Fibroblast of skin of left quadriceps (primary cell): ENCODE measurements around the gene UVRAG.

Experiments
- DNase-seq, 2 experiments: peaks; one replicate each; pipeline ENCODE4 v3.0.0-alpha.2; 2013; ENCODE audit warnings: low read depth in 2 of 2

Gene UVRAG

DNA sequence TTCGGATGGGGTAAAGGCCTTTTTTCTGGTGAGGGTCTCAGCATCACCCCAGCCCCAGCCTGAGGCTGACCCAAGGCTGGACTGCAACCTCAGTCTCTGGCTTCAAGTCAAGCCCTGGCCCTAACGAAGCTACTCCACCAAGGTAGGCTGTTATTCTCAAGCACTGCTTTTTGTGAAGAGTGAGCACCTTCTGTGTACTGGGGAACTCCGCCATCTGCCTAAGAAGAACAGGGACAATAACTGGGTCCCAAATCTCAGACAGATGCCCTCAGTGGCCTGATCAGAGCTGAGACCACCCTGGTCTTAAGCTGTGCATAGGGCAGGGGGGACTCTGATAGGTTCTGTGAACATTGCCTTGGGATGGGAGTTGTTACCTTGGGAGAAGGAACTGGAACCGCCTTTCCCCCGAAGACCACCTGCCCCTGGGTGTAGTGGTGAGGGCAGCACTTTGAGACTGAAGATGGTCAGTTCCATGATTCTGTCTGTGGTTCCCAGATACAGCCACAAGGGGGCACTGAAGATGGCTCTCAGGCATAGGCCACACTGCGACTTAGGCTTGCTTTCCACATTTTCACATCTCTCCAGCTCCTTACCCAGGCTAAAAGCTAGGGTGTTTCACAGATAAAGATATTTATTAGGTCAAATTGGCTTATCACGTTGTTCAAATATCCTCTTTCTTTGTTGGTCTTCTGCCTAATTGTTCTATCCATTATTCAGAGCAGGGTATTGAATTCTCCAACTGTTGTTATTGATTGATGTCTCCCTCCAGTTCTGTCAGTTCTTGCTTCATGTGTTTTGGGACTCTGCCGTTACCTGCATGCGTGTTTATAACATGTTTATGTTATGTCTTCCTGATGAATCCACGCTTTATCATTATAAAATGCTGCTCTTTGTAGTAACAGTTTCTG is 11.8 kb upstream of the UVRAG start:
- DNase-seq = peak in 1 of 2 experiments; percentile 32

DNA sequence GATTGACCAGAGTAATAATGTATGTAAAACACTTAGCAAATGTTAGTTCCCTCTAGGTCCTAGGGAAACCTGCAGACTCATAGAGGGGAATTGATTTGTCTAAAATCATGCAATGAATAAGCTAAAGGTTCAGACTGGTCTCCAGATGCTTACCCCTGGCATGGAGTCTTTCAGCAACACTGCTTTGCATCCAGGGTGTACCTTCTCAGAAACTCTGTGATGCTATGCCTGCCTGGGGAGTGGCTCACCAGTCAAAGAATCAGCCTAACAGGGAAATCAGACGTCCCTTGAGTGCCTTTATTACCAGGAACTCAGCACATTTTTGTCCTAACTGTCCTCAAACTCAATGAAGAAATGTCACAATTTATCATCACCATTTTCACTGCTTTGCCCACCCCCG is 5.9 kb upstream of the UVRAG start:
- DNase-seq = no peak

DNA sequence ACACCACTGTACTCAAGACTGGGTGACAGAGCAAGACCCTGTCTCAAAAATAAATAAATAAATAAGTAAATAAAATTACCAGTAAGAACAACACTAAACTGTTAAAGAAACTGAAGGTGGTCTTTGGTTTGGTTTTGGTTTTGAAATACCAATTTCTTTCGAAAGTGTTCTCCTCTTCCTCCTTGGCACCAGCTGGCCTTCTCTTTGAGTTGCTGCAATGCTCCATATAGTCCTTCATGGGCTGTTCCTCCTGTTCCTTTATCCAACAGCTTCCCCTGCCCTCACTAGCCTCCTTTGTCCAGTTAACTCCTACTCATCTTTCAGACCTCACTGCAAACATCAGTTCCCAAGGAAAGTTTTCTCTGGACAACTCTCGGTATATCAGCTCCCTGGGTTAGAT is 5.0 kb upstream of the UVRAG start:
- DNase-seq = no peak

DNA sequence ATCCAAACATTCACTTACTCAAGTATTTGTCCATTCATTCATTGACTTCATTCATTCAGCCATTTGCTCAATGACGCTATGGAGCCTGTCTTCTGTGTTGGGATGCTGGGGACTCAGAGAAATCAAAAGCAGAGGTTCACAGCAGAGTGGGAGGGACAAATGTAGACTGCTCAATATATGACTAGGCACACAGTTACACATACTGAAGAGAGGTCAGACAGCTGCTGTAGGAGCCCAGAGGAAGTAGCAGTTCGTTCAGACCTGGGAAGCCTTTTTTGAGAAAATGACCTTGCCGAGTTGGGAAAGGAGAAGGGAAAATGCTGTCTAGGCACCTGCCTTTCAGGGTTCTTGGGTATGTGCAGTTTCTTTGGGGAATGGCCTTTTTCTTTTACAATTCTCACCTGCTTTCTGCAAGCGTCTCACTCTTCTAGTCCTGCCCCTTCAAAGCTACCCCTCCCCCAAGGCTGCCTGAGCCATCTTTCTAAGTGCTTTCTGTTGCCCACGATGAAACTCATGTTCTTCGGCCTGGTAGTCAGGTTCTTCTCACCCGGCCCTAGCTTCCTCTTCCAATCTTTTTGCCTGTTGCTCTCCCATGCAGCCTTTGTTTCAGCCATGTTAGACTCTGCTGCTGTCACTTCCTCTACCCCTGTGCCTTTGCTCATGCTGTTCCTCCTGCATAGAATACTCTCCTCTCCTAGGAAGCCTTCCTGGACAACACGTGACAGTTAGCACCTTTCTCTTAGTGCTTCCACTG is 4.2 kb upstream of the UVRAG start:
- no peak for DNase-seq

DNA sequence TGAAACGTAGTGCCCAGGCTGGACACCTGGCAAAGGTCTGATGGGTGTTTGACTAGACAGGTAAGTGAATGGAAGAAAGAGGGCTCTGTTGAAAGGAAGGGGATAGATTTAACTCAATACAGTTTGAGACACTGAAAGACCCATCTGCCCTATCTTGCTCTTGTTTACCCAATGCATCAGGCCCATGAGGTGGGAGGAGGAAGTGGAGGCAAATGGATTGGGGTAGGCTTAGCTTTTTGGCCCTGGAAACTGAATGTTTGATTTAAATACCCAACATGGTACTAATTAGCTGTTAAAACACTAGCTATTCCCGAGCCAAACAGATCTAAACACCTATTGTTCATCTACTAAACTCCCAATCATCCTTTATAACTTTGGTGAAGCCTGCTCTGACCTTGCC is 3.5 kb upstream of the UVRAG start:
- DNase-seq = no peak

DNA sequence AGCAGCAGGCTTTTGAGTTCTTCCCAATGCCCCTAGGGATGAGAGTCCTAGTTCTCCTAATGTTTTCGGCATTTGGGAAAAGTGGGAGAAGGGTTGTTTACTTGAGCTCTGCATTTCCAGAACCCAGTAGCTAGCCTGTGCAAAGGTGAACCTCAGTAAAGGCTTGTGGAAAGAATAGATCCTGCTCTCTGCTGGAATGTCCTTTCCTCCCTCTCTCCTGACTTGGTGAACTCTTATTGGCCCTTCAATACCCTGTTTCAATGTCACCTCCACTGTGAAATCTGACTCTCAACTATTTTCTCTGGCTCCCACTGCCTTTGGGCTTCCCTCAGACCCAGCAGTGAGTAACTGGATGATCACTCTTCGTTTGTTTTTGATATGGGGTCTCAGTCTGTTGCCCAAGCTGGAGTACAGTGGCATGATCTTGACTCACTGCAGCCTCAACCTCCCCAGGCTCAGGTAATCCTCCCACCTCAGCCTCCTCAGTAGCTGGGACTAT is 2.4 kb upstream of the UVRAG start:
- no peak for DNase-seq

DNA sequence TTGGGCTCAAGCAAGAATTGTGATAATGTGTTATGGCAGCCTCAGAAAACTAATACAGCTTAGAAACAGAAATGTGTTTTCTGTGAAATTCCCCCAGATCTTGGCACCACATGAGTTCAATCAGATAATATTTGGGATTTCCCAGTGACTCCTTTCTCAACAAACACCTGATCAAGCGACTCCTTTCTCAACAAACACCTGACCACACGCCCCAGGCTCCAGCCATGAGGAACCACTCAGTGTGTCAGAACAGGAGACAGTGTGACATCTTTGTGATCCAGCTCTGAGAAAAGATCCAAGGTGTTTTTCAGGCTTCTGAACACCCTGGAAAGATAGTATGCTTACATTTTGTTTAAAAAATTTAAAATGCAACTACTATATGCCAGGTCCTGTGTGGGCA is 1.9 kb upstream of the UVRAG start:
- DNase-seq = no peak

DNA sequence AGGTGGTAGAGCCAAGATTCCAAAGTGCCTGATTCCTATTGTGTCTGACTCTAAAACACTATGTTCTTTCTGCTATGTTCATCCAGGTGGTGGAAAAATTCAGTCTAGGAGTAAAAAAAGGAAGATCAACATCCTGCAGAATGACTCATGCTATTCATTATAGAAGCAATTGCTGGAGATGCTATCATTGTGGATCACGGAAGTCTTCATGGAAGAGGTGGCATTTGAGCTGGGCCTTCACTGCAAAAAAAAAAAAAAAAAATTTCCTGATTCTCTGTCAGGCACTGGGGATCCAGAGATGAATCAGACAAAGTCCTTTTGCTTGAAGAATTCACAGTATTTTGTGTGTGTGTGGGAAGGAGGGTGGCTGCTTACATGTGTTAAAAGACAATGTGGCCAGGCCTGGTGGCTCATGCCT is 1.4 kb upstream of the UVRAG start:
- no peak for DNase-seq

DNA sequence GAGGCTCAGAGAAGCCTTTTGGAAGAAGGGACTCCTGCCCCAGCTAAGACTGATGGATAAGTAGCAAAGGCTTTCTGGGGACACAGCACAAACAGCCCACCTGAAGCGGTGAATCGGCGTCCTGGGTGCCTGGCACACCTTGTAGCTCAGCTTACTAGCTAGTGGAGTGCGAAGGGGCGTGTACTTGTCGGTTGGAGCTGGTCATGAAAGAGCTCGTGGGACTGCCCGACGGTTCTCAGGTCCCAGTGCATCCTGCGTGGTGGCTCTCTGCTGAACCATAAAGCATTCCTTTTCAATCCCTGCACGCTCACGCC is 690 bp upstream of the UVRAG start:
- DNase-seq = no peak

DNA sequence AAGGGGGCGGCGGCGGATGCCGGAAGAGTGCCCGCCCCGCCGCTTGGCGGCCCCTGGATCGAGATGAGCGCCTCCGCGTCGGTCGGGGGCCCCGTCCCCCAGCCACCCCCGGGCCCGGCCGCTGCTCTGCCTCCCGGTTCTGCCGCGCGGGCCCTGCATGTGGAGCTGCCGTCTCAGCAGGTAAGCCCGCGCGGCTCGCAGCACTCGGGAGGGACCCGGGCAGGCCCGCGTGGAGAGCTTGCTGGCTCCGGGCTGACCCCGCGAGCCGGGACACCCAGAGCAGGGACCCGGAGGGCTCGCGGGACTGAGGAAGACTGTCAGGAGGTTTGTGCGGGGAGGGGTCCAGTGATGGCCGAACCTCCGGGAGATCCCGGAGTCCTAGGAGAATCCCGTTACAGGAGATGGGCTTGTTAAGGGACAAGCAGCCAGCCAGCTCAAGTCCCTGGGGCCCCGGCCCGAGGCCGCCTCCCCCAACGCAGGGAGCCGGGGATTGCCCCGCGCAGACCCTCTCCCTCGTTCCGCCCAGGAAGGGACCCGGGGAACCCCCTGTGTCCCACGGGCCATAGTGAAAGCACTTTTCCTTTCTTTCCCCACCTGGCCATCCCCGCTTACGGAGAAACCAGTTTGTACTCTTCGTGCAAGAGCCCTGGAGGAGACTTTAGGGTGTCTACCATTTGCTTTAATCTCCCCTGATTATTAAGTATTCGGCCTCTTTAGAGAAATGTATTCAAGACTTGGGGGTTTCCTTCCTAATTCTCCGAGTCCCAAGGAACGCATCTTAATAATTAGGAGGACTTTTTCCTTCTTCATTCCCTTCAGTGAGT is 547 bp downstream of the UVRAG start:
- DNase-seq = no peak

DNA sequence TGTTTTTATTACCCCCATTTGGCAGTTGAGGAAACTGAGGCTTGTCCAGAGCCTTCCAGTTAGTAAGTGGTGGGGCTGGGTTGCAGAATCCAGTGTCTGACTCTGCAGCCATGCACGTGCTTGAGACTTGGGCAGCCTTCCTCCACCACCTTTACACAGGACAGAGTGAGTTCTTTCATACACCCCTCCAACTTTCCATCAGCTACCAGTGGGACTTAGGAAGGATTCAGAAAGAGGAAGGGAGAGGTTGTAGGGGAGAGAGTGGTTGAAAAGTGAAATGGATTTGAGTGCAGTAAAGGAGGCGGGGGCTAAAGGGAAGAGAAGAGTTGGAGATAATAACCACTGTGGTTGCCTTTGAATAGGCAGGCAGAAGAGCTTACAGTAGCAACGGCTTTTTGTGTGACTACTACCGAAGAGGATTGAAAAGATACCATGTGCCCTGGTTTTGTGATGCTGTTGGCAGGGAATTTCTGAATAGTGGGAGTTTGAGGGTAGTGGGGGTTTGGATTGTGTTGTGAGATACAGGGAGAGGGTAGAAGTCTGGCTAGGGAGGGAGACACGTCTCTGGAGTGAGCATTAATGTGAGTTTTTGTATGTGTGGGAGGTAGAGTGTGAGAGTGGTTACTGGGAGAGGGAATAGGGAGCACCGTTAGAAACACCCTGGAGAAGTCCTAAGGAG is 1.7 kb downstream of the UVRAG start:
- DNase-seq = no peak

DNA sequence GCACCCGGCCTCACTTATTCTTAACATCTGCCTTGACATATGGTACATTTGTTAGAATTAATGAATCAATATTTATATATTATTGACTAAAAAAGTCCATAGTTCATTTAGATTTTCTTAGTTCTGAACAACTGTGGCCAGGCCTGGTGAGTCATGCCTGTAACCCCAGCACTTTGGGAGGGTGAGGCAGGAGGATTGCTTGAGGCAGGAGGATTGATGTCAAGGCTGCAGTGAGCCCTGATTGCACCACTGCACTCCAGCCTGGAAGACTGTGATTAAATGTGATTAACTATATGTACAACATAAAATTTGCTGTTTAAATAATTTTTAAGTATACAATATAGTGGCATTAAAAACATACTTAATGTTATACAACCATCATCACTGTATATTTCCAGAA is 5.6 kb downstream of the UVRAG start:
- DNase-seq = no peak

DNA sequence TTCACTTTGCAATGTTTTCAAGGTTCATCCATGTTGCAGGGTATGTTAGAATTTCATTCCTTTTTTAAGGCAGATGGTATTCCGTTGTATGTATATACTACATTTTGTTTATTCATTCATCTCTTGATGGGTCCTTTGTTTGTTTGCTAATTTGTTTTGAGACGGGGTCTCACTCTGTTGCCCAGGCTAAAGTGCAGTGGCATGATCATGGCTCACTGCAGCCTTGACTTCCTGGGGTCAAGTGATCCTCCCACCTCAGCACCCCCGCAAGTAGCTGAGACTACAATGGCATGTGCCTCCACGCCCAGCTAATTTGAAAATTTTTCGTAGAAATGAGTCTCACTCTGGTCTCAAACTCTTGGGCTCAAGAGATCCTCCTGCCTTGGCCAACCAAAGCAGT is 6.2 kb downstream of the UVRAG start:
- no peak for DNase-seq

DNA sequence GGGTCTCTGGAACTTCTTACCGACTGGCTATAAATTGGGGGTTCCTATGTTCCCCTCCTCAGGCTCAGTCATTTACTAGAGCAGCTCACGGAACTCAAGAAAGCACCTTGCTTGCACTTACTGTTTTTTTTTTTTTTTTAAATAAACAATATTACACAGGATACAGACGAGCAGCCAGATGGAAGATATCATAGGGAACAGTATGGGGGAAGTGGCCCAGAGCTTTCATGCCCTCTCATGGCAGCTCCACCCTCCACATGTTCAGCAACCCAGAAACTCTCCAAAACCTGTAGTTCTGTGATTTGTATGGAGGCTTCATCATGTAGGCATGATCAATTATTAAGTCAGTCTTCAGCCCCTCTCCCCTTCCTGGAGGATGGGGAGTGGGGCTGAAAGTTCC is 7.5 kb downstream of the UVRAG start:
- DNase-seq = no peak

DNA sequence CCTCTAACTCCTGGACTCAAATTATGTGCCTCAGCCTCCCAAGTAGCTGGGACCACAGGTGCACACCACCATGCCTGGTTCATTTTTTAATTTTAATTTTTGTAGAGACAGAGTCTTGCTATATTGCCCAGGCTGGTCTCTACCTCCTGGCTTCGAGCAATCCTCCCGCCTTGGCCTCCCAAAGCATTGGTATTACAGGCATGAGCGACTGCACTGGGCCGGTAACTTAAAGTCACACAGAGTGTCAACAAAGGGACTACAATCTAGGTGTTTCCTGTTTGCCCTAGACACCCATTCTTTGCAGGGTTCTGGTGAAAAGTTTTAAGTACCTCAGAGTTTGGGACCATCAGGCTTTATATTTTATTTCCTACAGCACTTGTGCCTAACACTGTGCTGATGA is 8.4 kb downstream of the UVRAG start:
- DNase-seq = no peak

DNA sequence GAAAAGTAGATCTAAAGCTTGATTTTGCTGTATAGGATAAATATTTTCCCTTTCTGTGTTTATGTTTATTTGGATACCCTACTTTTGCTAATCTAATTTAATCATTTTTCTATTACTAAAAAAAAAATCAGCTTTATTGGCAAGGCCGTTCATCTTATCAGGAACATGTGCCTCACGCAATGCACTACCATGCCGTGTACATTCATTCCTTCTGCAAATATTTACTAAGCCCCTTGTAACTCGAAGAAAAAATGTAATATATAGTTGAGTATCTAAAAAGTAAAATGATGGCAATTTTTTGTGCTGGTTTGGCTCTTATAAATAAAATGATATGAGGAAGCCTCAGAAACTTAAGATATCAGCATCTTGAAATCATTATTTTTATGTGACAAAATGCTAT is 8.9 kb downstream of the UVRAG start:
- no peak for DNase-seq

DNA sequence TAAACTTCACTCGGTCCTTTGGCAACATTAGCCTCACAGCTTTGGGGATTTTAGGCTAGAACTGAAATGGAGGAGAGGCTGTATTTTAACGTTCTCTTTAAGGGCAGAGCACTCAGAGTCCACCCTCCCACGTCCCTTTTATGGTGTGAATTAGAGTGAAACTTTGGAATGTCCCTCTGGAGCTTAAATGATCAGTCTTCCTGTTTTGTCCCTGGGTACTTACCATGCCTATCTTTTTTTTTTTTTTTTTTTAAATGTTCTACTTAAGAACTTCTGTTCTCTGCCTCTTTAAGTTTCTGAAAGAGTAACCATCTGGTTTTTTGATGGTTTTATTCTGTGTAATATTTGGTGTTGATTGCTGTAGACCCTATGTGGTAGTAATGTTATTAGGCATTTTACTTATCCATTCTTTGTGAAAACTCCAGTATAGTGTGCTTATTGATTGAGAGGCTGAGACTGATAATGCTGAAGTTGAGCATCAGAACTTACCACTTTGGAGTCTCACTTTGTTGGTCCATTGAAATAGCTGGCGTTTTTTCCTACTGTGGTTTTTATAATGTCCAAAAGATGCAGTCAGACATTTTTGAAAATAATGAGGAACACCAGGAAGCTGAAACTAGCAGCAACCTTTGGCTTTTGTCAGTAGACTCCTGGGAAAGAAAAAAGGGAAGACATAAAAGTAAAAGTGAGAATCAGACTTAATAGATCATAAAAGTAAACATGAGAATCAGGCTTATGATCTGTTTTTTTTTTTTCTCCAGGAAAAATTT is 11.6 kb downstream of the UVRAG start:
- DNase-seq = no peak

DNA sequence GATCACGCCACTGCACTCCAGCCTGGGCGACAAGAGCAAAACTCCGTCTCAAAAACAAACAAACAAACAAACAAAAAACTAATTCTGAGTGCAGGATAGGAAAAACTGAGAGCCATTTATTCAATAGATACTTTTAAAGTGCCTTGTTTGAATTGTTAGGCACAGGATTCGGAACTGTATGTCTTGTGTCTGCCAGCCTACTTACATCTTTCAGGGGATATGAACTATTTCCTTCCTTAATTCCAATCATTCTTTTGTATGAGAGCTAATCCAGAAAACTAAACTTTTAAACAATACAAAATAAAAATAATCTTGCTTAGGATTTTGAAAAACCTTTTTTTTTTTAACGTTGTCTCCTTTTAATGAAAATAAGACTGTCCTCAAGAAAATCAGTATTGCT is 12.6 kb downstream of the UVRAG start:
- no peak for DNase-seq

DNA sequence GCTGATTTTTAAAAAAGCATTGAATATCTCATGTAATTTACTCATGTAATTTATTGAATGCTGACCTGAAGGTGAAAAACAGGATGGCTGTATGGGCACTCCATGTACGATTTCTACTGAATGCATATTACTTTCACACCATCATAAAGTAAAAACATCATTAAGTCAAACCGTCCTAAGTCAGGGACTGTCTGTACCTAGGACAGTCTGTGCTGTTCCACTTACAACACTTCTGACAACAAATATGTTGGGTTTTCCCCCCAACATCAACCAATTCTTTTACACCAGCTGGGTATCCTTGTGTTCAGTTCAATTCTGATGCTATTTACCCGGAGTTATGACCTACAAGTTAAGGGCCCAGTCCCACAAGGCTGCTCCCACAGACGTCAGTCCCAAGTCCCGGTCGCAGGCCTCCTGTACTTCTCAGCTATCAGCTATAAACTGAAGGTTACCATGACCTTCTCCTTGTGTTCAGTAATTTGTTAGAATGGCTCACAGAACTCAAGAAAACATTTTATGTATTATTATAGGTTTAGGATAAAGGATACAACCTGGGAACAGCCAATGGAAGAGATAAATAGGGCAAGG is 17.0 kb downstream of the UVRAG start:
- no peak for DNase-seq

DNA sequence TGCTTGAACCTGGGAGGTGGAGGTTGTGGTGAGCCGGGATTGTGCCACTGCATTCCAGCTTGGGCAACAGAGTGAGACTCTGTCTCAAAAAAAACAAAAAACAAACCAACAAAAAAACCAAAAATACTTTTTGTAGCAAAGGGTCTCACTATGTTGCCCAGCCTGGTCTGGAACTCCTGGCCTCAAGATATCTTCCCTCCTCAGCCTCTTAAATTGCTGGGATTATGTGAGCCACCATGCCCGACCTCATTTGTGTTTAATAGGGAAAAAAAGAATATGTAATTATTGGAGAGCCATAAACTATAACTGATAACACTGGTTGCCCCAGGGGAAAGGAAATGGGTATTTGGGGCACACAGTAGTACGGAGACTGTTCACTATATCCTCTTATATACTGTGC is 19.7 kb downstream of the UVRAG start:
- DNase-seq = no peak

DNA sequence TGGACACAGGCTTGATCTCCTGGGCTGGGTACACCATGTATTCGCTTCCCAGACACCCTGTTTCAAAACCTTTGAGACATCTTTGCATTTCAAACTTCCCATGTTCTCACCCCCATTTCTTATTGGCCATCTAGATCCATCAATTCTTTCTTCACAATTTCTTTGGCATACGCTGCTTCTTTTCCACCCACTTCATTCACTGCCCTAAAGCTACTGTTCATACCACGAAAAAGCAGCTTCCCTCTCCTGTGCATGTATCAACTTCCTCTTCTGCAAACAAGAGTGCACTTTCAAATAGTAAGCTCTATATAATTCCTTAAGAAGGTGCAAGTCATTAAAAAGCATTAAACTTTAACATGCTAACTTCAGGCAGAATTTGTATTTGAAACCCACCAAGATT is 21.4 kb downstream of the UVRAG start:
- DNase-seq = no peak
